Right lobe of liver (tissue), 6 donors: ENCODE results near the gene AVL9. TPM values are rescaled to one million over a fixed set of nuclear protein-coding genes. Genes with fewer than 3 reads are reported as not detected.

Experiments used
- ATAC-seq, 4 donors: fragments of 200-7000 bp; cut with Tn5 transposase; one replicate each; pipeline ENCODE4 v1.9.1; 2020; ENCODE audit warnings: mild to moderate bottlenecking in 4 of 4, moderate library complexity in 4 of 4
- DNase-seq, 3 donors: peaks; one replicate each; pipeline ENCODE4 v3.0.0-alpha.2; 2020
- H3K27ac ChIP-seq, 3 donors: fragments of 200-600 bp; one replicate each; pipeline ENCODE4 v1.8.0; 2022
- H3K27me3 ChIP-seq, 2 donors: fragments of 200-600 bp; one replicate each; pipeline ENCODE4 v1.8.0; 2022
- H3K36me3 ChIP-seq, 4 donors: fragments of 200-600 bp; sonication (generic) in 1 of 4; one replicate each; pipeline versions ENCODE4 v1.5.1 to v1.8.0; 2017 to 2022; ENCODE audit warnings: control low read depth in 1 of 4
- H3K4me1 ChIP-seq, 4 donors: fragments of 200-600 bp; sonication (generic) in 1 of 4; one replicate each; pipeline versions ENCODE4 v1.5.1 to v1.8.0; 2017 to 2022; ENCODE audit warnings: control low read depth in 1 of 4
- H3K4me3 ChIP-seq, 3 donors: fragments of 200-600 bp; one replicate each; pipeline ENCODE4 v1.8.0; 2022
- H3K9me3 ChIP-seq, 4 donors: fragments of 200-600 bp; sonication (generic) in 1 of 4; one replicate each; pipeline versions ENCODE4 v1.5.1 to v1.8.0; 2017 to 2022; ENCODE audit warnings: control low read depth in 1 of 4
- POLR2A ChIP-seq: fragments of 450-650 bp; IDR thresholded peaks from one replicate; pipeline ENCODE4 v1.6.1; 2017; ENCODE audit warnings: antibody characterized with exemption, mild to moderate bottlenecking
- WGBS: methylation state at CpG from one replicate; pipeline ENCODE4 v1.1.6; 2018; ENCODE audit warnings: low coverage, low lambda C conversion rate; ENCODE audit not compliant: insufficient coverage; ENCODE audit errors: missing lambda C conversion rate; 5-methylcytosine and 5-hydroxymethylcytosine counted together
- intact Hi-C, 2 donors: fragments of 100-400 bp; cut with DNase I; formaldehyde crosslinking; loops; one replicate each; pipeline versions ENCODE4 v1.11.2 to v1.14.1; 2022
- total RNA-seq, 6 experiments: library from RNA; depleted of rRNA in 2 of 6; stranded (reverse); fragments of >200 nt in 2 of 6; fragmentation: NEBNext Ultra II Directional in 3 of 6; extraction: Animal tissue kit (Norgen Biotek cat#: 25700) in 3 of 6; gene quantifications; one replicate each; pipeline versions ENCODE4 v1.1.0 to v1.2.4, GENCODE V29; 2016 to 2023
- TF ChIP-seq, protein P1 (sequence below), 4 donors: fragments of 200-600 bp in 3 of 4; fragments of 450-650 bp in 1 of 4; IDR thresholded peaks; one replicate each; pipeline versions ENCODE4 v1.5.1 to v1.8.0; 2016 to 2022; ENCODE audit warnings: antibody characterized with exemption in 4 of 4, mild to moderate bottlenecking in 2 of 4
- donor health status: DM: no; HTN: yes; CAD: no.
- donor health status: DM: no; HTN: no; CAD: no.
- donor health status: DM: no; HTN: no; CAD: no.
- donor health status: DM: no; HTN: yes; CAD: no.
- donor health status: DM: no; HTN: yes; CAD: no.

The AVL9 gene
- total RNA-seq, 6 experiments from 2014 or later: 12.5 to 22.9 (median 15.3) TPM

- no peak for DNase-seq
- intact Hi-C loops: no loop called here
- no peaks in the 10 kb centered on the region for H3K27me3 ChIP-seq
- 72% methylated on average over 2 of the region's 3 CpGs for WGBS
- TF ChIP-seq, protein P1, sequence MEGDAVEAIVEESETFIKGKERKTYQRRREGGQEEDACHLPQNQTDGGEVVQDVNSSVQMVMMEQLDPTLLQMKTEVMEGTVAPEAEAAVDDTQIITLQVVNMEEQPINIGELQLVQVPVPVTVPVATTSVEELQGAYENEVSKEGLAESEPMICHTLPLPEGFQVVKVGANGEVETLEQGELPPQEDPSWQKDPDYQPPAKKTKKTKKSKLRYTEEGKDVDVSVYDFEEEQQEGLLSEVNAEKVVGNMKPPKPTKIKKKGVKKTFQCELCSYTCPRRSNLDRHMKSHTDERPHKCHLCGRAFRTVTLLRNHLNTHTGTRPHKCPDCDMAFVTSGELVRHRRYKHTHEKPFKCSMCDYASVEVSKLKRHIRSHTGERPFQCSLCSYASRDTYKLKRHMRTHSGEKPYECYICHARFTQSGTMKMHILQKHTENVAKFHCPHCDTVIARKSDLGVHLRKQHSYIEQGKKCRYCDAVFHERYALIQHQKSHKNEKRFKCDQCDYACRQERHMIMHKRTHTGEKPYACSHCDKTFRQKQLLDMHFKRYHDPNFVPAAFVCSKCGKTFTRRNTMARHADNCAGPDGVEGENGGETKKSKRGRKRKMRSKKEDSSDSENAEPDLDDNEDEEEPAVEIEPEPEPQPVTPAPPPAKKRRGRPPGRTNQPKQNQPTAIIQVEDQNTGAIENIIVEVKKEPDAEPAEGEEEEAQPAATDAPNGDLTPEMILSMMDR (IDR thresholded peaks at IDR 0.05): no peak
- TF ChIP-seq POLR2A: no peak
- H3K4me3 ChIP-seq: no peak overlapping the region
- H3K9me3 ChIP-seq: peaks cover 0 to 9% (median 0%) of the 10 kb centered on the region in 4 donors
- H3K4me1 ChIP-seq: peaks cover 0 to 16% (median 0%) of the 10 kb centered on the region in 4 donors
- no peaks in the 10 kb centered on the region for H3K36me3 ChIP-seq
- no peak overlapping the region for H3K27ac ChIP-seq
- no peak for ATAC-seq
Observed at GRCh38 chr7:32516551-32517100, 21.3 kb downstream of the AVL9 start.

GRCh38 chr7:32518534-32519140 lies 23.3 kb downstream of the AVL9 start:
- peaks cover 0 to 16% (median 0%) of the 10 kb centered on the region in 4 donors for H3K4me1 ChIP-seq
- DNase-seq (no peak), ATAC-seq (no peak)
- H3K4me3 ChIP-seq: no peak overlapping the region
- intact Hi-C loops: no loop called here
- 94% methylated on average over 2 of the region's 2 CpGs for WGBS
- no peaks in the 10 kb centered on the region for H3K36me3 ChIP-seq
- TF ChIP-seq, protein P1 (IDR thresholded peaks at IDR 0.05): no peak
- TF ChIP-seq POLR2A: no peak
- peaks cover 0 to 9% (median 0%) of the 10 kb centered on the region in 4 donors for H3K9me3 ChIP-seq
- H3K27me3 ChIP-seq: no peaks in the 10 kb centered on the region
- H3K27ac ChIP-seq: no peak overlapping the region

DNA sequence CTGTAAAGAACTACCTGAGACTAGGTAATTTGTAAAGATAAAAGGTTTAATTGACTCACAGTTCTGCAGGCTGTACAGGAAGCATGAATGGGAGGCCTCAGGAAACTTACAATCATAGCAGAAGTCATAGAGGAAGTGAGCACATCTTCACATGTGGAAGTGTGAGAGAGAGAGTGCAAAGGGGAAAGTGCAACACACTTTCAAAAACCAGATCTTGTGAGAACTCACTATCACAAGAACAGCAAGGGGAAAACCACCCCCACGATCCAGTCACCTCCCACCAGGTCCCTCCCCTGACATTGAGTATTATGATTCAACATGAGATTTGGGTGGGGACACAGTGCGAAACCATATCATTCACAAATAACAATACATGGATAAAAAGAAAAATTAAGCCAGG lies 24.5 kb downstream of the AVL9 start:
- Histone ChIP-seq H3K27me3 (no peaks in the 10 kb centered on the region), H3K9me3 (peaks cover 0 to 9% (median 0%) of the 10 kb centered on the region in 4 donors), H3K27ac (no peak overlapping the region), H3K4me3 (no peak overlapping the region), H3K4me1 (peaks cover 0 to 16% (median 0%) of the 10 kb centered on the region in 4 donors), H3K36me3 (no peaks in the 10 kb centered on the region)
- no peak for ATAC-seq
- no peak for DNase-seq
- no peak for TF ChIP-seq POLR2A
- TF ChIP-seq, protein P1 (IDR thresholded peaks at IDR 0.05): no peak
- intact Hi-C loops: no loop called here
- WGBS: 83% methylated on average over 2 of the region's 2 CpGs

DNA sequence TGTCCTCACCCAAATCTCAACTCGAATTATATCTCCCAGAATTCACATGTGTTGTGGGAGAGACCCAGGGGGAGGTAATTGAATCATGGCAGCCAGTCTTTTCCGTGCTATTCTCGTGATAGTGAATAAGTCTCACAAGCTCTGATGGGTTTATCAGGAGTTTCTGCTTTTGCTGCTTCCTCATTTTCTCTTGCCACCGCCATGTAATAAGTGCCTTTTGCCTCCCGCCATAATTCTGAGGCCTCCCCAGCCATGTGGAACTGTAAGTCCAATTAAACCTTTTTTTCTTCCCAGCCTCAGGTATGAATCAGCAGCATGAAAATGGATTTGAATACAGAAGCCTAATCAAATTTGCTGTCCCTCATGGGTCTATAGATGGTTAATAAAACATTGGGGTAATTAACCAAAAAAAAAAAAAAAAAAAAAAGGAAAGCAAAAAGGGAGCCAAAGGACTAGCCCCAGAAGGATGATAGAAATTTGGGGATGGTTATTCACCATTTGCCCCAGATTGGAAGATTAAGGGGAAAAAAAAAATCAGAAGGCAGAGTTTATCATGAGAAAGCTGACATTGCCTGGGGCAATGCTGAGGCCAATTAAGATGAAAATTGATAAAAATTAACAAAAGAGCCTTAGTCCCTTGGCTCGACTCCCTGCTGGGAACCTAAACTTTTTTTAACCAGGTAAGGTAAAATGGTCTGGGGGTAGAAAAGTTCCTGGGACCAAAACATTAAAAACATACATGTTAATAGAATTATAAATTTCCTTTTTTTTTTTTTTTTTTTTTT lies 27.6 kb downstream of the AVL9 start:
- Histone ChIP-seq H3K36me3 (no peaks in the 10 kb centered on the region), H3K27ac (no peak overlapping the region), H3K9me3 (peaks cover 0 to 4% (median 0%) of the 10 kb centered on the region in 4 donors), H3K4me1 (no peaks in the 10 kb centered on the region), H3K27me3 (no peaks in the 10 kb centered on the region), H3K4me3 (no peak overlapping the region)
- WGBS: 100% methylated on average over 5 of the region's 6 CpGs
- DNase-seq (no peak), ATAC-seq (no peak)
- intact Hi-C loops: no loop called here
- TF ChIP-seq POLR2A: no peak
- TF ChIP-seq, protein P1 (IDR thresholded peaks at IDR 0.05): no peak
